ENCODE measurements around the gene EMCN. TPM values are rescaled to one million over a fixed set of nuclear protein-coding genes. Genes with fewer than 3 reads are reported as not detected.

Gene EMCN
- total and polyA plus RNA-seq, 2 of the 8 experiments (the other 6 are each of a cell fraction or from before 2014, with no cell fraction given), result not detected

DNA sequence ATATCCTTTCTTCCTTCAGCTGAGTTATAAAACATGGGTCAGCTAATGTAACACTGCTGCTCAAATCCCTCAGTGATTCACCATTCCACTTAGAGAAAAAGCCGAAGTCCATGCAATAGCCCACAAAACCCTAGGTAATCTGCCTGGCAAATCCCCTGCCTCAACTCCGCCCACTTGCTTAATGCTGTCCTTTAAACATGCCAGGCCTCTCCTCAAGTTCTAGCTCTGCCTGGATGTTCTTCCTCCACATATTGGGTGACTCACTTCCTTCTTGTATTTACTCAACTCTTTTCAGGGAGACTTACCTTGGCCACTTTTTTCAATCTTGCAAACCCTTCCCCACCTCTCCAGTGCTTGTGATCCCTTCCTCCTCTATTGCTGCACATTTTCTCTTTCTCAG, 89.8 kb downstream of the EMCN start (continued):
- TF ChIP-seq, protein P1, sequence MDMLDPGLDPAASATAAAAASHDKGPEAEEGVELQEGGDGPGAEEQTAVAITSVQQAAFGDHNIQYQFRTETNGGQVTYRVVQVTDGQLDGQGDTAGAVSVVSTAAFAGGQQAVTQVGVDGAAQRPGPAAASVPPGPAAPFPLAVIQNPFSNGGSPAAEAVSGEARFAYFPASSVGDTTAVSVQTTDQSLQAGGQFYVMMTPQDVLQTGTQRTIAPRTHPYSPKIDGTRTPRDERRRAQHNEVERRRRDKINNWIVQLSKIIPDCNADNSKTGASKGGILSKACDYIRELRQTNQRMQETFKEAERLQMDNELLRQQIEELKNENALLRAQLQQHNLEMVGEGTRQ (IDR thresholded peaks at IDR 0.05; ENCODE audit: low read length), result no peak
- no peak for TF ChIP-seq NRF1 (IDR thresholded peaks at IDR 0.05; ENCODE audit: low read depth, low read length)
